PFSK-1 (cell line): ENCODE results near the gene HOXB6.

Source experiments
- FOXP2 ChIP-seq: optimal IDR thresholded peaks from 2 replicates; pipeline ENCODE3; 2011; ENCODE audit warnings: borderline replicate concordance, control low read depth, inconsistent platforms; ENCODE audit not compliant: insufficient read depth; ENCODE audit errors: extremely low read length, extremely low read depth
- POLR2AphosphoS5 ChIP-seq: IDR thresholded peaks from 2 replicates; pipeline ENCODE4 v1.6.1; 2012; ENCODE audit warnings: low read depth, mild to moderate bottlenecking, control low read depth, low read length, moderate library complexity
- REST ChIP-seq, 2 experiments: IDR thresholded peaks; 2 replicates each; pipeline versions ENCODE4 v1.6.1 to v1.8.0; 2011 to 2012; ENCODE audit warnings: low read depth in 2 of 2, low read length in 2 of 2, control low read depth in 1 of 2, inconsistent platforms in 1 of 2, mild to moderate bottlenecking in 1 of 2, moderate library complexity in 1 of 2; ENCODE audit not compliant: insufficient read depth in 1 of 2
- SIN3A ChIP-seq: IDR thresholded peaks from 2 replicates; pipeline ENCODE4 v1.6.1; 2012; ENCODE audit warnings: mild to moderate bottlenecking, low read length, moderate library complexity, borderline replicate concordance; ENCODE audit not compliant: insufficient read depth
- TAF1 ChIP-seq: IDR thresholded peaks from 2 replicates; pipeline ENCODE4 v1.6.1; 2012; ENCODE audit warnings: low read length, control low read depth, borderline replicate concordance; ENCODE audit not compliant: insufficient read depth

Gene HOXB6

DNA sequence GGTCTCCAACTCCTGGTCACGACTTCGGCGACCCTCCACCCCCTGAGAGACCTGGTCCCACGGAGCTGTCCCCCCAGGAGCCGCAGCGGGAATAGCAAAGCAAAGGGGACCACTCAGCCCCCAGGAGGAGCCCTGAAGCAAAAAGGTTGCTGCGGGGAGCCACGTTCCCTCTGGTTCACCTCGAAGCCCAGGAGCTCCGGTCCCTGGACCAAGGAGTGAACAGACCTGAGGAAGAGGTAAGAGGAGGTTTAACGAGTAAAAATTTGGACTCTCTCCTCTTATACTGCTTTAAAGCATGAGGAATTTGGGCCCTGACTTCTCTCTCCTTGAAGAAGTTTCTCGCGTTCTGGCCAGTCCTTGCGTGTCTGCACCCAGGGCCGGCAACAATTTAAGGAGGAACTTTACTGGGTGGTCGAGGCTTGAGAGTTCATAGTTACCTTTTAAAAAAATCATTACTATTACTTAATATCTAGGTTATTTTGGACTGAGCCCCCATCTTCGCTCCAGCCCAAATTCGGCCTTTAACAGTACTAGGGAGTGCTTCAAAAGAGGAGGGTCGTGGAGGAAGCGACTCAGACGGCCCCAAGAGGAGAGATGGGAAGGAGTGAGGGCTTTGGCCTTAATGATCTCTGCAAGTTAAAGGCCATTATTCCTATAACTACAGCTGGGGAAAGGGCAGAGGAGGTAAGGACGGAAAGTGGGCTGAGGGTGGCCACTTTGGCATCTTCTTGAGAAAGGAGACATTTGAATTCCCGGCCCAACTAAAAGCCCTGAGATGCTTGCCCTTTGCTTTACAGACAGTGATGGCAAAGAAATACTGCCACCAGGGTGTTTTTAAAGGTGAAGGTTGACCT, 38.3 kb upstream of the HOXB6 start:
- TF ChIP-seq SIN3A (no peak), POLR2AphosphoS5 (no peak), FOXP2 (no peak)

DNA sequence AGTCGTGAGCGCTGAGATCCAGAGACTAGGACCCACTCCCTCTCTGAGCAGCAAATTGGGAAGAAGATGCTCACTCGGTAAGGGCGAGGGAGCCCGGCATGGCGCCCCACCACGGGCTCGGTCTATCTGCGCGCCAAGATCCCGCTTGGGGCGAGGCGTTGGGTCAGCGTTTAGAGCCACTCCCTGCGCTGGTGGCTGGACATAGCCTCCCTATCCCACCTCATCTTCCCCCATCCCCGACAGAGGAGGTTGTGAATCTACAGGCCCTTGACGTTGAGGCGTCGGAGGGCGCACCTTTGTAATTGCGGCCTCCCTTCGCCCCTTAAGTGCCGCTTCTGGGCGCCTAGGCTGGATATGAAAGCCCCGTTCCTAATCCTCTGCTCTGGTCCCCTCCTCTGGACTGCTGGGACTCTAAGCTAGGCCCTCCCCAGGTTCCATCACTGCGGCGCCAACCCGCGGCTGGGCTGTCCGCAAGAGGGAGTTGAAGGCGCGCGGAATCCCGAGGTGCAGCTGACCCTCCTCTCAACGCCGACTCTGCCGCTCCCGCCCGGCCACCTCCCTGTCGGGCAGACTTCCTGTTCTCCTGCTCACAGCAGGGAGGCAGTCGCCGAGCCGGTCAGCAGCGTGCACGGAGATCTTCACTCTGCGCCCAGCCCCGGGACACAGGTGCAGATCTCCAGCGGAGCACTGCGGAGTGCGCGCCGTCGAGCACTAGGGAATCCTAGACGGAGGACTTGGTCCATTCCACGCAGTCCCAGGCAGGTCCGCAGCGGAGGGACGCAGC, 37.5 kb upstream of the HOXB6 start:
- TF ChIP-seq REST (IDR thresholded peaks at IDR 0.05; ENCODE audit: insufficient read depth in 1 of 2, low read depth in 2 of 2, low read length in 2 of 2): no peak
- no peak for TF ChIP-seq POLR2AphosphoS5
- TF ChIP-seq SIN3A: no peak
- TF ChIP-seq FOXP2: no peak
- no peak for TF ChIP-seq TAF1

DNA sequence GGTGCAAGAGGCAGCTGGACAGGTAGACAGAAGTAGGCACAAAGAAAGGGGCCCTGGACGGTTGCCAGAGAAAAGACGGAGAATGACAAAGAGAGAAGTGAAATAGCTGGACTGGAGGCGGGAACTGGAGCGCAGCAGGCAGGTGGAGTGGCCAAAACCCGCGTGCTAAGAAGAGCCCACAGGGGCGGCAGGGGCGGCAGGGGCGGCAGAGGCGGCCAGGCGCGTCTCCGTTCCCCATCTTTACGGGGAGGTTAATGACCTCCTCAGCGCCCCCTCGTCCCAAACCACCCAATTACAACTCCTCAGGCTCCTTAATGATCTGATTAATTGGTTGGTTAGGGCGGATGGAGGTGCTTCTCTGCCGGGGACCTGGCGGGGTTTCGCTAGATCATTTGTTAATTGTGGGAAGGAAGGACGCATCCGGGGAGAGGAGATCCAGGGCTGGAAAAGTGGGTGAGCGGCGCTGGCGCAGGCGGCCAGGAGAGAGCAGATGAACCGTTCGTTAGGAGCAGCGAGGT, 36.8 kb upstream of the HOXB6 start:
- TF ChIP-seq FOXP2 (no peak), TAF1 (no peak), SIN3A (no peak), POLR2AphosphoS5 (no peak), REST (IDR thresholded peaks at IDR 0.05; ENCODE audit: insufficient read depth in 1 of 2, low read depth in 2 of 2, low read length in 2 of 2) (no peak)

DNA sequence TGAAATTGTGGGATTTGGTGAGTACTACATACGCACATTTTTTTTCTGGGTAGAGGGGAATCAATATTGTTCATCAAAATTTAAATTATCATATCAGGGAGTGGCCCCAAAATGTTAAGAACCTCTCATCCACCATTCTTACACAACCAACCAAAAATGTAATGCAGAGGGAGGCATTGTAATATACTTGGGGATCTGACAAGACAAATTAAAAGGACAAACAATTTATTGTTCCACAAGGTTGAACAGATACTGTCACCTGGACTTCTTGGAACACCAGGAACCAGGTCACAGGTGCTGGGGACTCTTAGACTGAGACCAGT, 36.0 kb upstream of the HOXB6 start:
- no peak for TF ChIP-seq TAF1
- no peak for TF ChIP-seq REST (IDR thresholded peaks at IDR 0.05; ENCODE audit: insufficient read depth in 1 of 2, low read depth in 2 of 2, low read length in 2 of 2)
- no peak for TF ChIP-seq SIN3A
- no peak for TF ChIP-seq FOXP2

DNA sequence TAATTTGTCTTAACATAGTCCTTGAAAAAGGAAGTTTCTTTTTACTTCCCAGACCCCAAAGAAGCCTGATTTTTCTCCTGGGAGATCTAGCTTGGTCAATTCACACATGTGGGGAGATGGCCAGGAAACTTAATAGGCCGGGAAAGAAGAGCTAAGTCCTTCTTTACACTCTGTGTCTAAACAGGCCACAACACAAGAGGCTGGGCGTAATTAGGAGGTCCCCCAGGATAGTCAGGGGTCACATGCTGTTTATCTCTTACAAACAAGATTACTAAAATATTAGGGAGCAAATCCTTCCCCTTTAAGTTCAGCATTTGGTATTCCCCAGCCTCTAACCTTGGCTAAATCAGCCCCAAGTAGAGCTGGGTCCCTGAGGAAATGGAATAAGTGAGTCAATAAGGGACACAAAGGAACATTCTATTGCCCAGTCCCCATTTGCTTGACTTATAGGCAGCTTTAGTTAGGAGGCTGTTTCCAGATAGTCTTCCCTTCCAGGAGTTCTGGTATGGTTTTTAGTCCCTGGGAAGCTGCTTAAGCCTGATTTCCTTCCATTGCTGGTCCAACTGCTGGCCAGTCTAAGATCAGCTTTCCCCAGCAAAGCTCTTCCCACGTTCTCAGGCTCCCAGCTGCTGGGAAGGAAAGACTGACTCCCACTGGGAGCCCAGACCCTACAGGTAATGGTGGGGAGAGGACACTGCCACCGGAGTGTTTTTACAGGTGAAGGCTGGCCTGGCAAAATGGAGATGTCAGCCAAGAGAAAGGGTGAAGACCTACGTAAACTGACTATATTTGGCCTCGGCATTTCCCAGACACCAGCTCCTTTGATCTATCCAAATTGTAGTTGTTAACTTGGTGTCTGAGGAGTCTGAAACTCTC, 35.4 kb upstream of the HOXB6 start:
- TF ChIP-seq POLR2AphosphoS5 (no peak), REST (IDR thresholded peaks at IDR 0.05; ENCODE audit: insufficient read depth in 1 of 2, low read depth in 2 of 2, low read length in 2 of 2) (no peak), FOXP2 (no peak), SIN3A (no peak), TAF1 (no peak)
